Measurements from ENCODE around the gene ERN1.

DNA sequence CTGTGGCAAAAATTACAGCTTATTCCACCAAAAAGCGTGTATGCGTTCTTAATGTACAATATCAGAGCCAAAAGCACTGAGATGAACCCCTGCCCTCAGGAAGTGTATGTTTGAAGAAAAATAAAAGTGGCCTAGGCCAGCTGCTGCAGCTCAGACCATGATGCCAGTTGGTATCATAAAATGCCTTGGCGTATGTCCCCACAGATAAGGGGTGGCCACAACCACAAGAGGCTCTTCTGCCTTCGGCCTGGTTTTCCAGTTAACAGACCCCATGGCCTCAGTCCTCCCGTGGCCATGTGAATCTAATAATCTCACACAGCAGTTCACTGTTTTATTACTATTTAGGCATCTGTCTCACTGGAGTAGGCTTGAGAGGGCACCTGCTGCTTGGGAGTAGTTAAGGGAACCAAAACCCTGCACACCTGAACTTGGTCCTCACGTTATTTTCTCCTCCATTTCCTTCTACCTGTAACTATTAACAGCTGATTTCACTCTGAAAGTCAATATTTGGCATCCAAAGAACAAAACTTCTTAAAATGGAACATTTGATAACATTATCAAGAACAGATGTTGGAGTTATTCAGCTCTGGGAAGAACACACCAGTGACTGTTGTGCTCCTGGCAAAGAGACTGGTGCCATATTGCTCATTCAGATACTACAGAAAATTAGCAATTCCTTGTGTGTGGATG lies 34.8 kb upstream of the ERN1 start:
- TF ChIP-seq CTCF (IDR thresholded peaks at IDR 0.05) (no peak), POLR2AphosphoS5 (IDR thresholded peaks at IDR 0.05) (no peak), EP300 (IDR thresholded peaks at IDR 0.05) (no peak)

All from gastroesophageal sphincter (tissue), 3 donors.